ENCODE data around the gene POMT2.

DNA sequence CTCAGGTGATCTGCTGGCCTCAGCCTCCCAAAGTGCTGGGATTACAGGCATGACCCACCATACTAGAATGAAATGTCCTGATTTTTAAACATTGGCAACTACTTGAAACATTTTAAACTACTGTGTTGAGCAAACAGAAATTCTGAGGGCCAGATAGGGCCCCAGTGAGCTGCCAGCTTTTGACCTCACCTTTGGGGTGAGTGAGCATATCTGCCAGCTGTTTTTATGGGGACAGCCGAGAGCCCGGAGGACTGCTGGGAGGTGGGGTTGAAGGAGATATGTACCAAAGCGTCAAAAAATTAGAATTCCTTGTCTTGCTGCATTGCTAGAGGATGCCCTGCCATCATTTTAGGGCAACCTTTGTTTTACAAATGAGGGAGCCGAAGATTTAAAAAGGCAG, 2.9 kb upstream of the POMT2 start:
- TF ChIP-seq TAF1 (IDR thresholded peaks at IDR 0.05; ENCODE audit: borderline replicate concordance, insufficient read depth, low read length) (no peak), POLR2AphosphoS5 (IDR thresholded peaks at IDR 0.05; ENCODE audit: low read depth, low read length) (no peak), SIN3A (IDR thresholded peaks at IDR 0.05; ENCODE audit: borderline replicate concordance, insufficient read depth, low read length) (no peak), REST (IDR thresholded peaks at IDR 0.05; ENCODE audit: insufficient read depth in 1 of 2, low read depth in 2 of 2, low read length in 2 of 2) (no peak), FOXP2 (optimal IDR thresholded peaks at IDR 0.05; ENCODE audit: borderline replicate concordance, extremely low read depth, extremely low read length, insufficient read depth) (no peak)

All from PFSK-1 (cell line).